Loucy (cell line): ENCODE results near the gene CD38.

Source experiments
- H2AFZ ChIP-seq: fragments of 200-600 bp; sonication (generic); 2 replicates; pipeline ENCODE4 v1.6.0; 2016; ENCODE audit warnings: antibody characterized with exemption, mild to moderate bottlenecking, low read length, moderate library complexity
- H3F3A ChIP-seq: fragments of 200-600 bp; 2 replicates; pipeline ENCODE4 v1.6.0; 2016; ENCODE audit warnings: antibody characterized with exemption, low read depth, mild to moderate bottlenecking
- H3K27me3 ChIP-seq: fragments of 200-600 bp; sonication (generic); 2 replicates; pipeline ENCODE4 v1.6.1; 2014; ENCODE audit warnings: low read length, mild to moderate bottlenecking; ENCODE audit not compliant: insufficient read depth, poor library complexity, severe bottlenecking
- H3K36me3 ChIP-seq: fragments of 200-600 bp; sonication (generic); 2 replicates; pipeline ENCODE4 v1.6.1; 2016; ENCODE audit warnings: low read length; ENCODE audit not compliant: insufficient read depth
- H3K4me1 ChIP-seq: fragments of 200-600 bp; sonication (generic); 2 replicates; pipeline ENCODE4 v1.5.1; 2014; ENCODE audit warnings: low read length, mild to moderate bottlenecking; ENCODE audit not compliant: insufficient read depth, poor library complexity, severe bottlenecking
- H3K4me2 ChIP-seq: fragments of 200-600 bp; sonication (generic); 2 replicates; pipeline ENCODE4 v1.6.0; 2014; ENCODE audit warnings: antibody characterized with exemption, low read length, low read depth, mild to moderate bottlenecking; ENCODE audit not compliant: poor library complexity, severe bottlenecking
- H3K4me3 ChIP-seq: fragments of 200-600 bp; sonication (generic); 2 replicates; pipeline ENCODE4 v1.5.1; 2014; ENCODE audit warnings: low read length, mild to moderate bottlenecking, mixed read lengths; ENCODE audit not compliant: poor library complexity, severe bottlenecking
- H3K79me2 ChIP-seq: fragments of 200-600 bp; sonication (generic); 2 replicates; pipeline ENCODE4 v1.6.1; 2014; ENCODE audit warnings: low read length; ENCODE audit not compliant: insufficient read depth
- H3K9ac ChIP-seq: fragments of 200-600 bp; sonication (generic); 2 replicates; pipeline ENCODE4 v1.6.0; 2014; ENCODE audit warnings: mild to moderate bottlenecking, low read depth, low read length, moderate library complexity; ENCODE audit not compliant: poor library complexity, severe bottlenecking
- H3K9me2 ChIP-seq: fragments of 200-600 bp; sonication (generic); replicated peaks from 2 replicates; pipeline ENCODE4 v1.6.1; 2016; ENCODE audit warnings: low read depth, low read length, mixed read lengths
- H3K9me3 ChIP-seq: fragments of 200-600 bp; sonication (generic); 2 replicates; pipeline ENCODE4 v1.6.1; 2014; ENCODE audit warnings: mild to moderate bottlenecking, antibody characterized with exemption, low read length, low read depth; ENCODE audit not compliant: insufficient read depth
- H4K20me1 ChIP-seq: fragments of 200-600 bp; sonication (generic); 2 replicates; pipeline ENCODE4 v1.6.0; 2014; ENCODE audit warnings: antibody characterized with exemption, low read length, mild to moderate bottlenecking; ENCODE audit not compliant: insufficient read depth, poor library complexity, severe bottlenecking
- EZH2phosphoT487 ChIP-seq: fragments of 200-600 bp; IDR thresholded peaks from 2 replicates; pipeline ENCODE4 v1.6.1; 2018; ENCODE audit warnings: antibody characterized with exemption, mild to moderate bottlenecking, moderate library complexity, borderline replicate concordance
- TF ChIP-seq, protein P1 (sequence below): fragments of 200-600 bp; sonication (generic); conservative IDR thresholded peaks from 2 replicates; pipeline ENCODE4 v1.5.1; 2014; ENCODE audit warnings: mild to moderate bottlenecking, antibody characterized with exemption, low read length

Gene CD38

DNA sequence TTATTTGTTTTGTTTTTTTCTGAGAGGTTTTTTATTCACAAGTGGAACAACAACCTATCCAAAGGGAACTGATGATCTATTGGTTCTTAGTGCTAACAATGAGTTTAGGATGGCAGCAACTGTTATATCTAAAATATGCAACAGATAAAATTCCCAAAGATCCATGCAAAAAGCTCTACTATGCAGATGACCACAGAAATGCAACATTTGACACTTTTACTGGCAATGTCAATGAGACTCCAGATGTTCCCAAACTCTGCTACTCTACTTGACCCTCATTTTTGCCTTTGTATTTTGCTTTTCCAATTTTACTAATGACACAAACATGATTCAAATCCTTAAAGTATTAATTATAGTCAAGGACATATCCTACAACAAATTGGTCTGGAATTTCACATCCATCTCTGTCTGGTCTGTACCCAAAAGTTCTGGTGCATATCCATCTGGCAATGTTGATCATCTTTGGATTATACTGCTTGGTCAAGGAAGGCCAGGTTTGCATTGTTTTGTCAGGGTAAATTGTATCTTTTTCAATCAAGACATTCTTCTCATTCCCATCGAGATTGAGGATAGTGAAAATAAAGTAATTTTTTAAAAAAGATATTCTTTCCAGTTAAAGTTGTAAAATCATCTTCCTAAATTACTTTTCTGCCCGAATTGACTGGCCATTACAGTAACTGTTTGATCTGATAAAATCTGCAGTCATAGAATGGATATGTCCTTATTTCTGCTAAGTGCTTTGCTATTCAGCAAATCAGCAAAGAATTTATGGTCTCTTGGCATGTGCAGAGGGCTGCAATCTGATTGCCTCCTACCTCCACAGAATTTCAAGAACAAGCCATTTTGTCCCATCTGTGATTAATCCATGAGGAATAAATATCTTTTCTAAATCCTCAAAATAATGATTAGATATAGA, 86.8 kb downstream of the CD38 start:
- no peak overlapping the region for H3K4me3 ChIP-seq
- H3K9ac ChIP-seq = no peak overlapping the region
- peaks cover 6% of the 10 kb centered on the region for H3K4me1 ChIP-seq
- no peaks in the 10 kb centered on the region for H3K27me3 ChIP-seq
- H3K79me2 ChIP-seq = no peaks in the 10 kb centered on the region
- H3K9me3 ChIP-seq = no peaks in the 10 kb centered on the region
- H3K4me2 ChIP-seq = no peak overlapping the region
- H3F3A ChIP-seq = no peaks in the 10 kb centered on the region
- TF ChIP-seq EZH2phosphoT487 = no peak
- TF ChIP-seq, protein P1, sequence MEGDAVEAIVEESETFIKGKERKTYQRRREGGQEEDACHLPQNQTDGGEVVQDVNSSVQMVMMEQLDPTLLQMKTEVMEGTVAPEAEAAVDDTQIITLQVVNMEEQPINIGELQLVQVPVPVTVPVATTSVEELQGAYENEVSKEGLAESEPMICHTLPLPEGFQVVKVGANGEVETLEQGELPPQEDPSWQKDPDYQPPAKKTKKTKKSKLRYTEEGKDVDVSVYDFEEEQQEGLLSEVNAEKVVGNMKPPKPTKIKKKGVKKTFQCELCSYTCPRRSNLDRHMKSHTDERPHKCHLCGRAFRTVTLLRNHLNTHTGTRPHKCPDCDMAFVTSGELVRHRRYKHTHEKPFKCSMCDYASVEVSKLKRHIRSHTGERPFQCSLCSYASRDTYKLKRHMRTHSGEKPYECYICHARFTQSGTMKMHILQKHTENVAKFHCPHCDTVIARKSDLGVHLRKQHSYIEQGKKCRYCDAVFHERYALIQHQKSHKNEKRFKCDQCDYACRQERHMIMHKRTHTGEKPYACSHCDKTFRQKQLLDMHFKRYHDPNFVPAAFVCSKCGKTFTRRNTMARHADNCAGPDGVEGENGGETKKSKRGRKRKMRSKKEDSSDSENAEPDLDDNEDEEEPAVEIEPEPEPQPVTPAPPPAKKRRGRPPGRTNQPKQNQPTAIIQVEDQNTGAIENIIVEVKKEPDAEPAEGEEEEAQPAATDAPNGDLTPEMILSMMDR = no peak
- H4K20me1 ChIP-seq = no peaks in the 10 kb centered on the region
- H3K36me3 ChIP-seq = no peaks in the 10 kb centered on the region
- H2AFZ ChIP-seq = no peak overlapping the region
- H3K9me2 ChIP-seq = no peaks in the 10 kb centered on the region

DNA sequence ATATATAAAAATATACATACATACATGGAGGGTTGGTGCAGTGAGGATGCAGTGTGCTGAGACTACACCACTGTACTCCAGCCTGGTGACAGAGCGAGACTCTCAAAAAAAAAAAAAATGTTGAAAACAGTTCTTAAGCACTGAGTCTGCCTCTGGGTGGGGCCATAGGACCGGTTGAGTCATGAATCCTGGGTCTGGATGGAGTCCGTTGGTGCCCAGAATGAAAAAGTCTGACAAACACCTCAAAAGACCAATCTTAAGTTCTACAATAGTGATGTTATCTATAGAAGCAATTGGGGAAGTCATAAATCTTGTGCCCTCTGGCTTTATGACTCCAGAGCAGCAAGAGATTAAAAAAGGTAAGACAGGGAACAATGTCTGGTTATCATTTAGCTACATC, 90.0 kb downstream of the CD38 start:
- Histone ChIP-seq H3K36me3 (no peaks in the 10 kb centered on the region), H3K9me3 (no peaks in the 10 kb centered on the region), H3K4me1 (peaks cover 6% of the 10 kb centered on the region), H3K9me2 (no peaks in the 10 kb centered on the region), H4K20me1 (no peaks in the 10 kb centered on the region), H3K9ac (no peak overlapping the region), H3K4me3 (no peak overlapping the region), H3F3A (no peaks in the 10 kb centered on the region), H3K27me3 (no peaks in the 10 kb centered on the region), H3K4me2 (no peak overlapping the region), H2AFZ (no peak overlapping the region), H3K79me2 (no peaks in the 10 kb centered on the region)
- TF ChIP-seq, protein P1 = peak; percentile 48
- no peak for TF ChIP-seq EZH2phosphoT487

DNA sequence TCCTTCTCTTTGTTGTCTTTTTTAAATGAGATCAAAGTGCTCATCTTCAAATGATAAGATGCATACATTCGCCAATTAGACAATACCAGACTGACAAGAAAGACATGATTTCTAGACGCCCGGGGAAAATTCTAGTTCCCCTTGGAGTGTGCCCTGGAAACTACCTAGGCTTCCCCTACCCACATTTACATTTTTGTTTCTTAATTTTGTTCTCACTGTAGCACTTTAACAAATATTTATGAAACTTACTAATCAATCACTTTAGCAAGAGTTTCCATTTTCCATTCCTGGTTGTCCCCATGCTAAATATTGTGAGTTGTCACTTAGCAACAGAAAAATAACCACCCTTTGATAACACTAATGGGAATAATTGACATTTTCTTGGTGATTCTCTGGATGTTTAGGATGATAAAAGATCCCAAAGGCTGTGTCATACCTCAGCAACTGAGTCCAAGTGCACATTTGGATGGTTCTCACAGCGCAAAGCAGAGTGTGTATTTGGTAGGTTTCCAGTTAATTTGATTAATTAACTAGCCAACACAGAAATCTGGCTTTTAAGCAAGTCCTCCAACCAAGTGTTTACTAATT, 90.8 kb downstream of the CD38 start:
- no peak overlapping the region for H2AFZ ChIP-seq
- no peaks in the 10 kb centered on the region for H3F3A ChIP-seq
- no peaks in the 10 kb centered on the region for H3K9me3 ChIP-seq
- H3K4me2 ChIP-seq = no peak overlapping the region
- no peaks in the 10 kb centered on the region for H3K9me2 ChIP-seq
- H4K20me1 ChIP-seq = no peaks in the 10 kb centered on the region
- no peak overlapping the region for H3K4me3 ChIP-seq
- no peaks in the 10 kb centered on the region for H3K36me3 ChIP-seq
- no peaks in the 10 kb centered on the region for H3K27me3 ChIP-seq
- H3K4me1 ChIP-seq = peaks cover 6% of the 10 kb centered on the region
- TF ChIP-seq EZH2phosphoT487 = no peak
- TF ChIP-seq, protein P1 = no peak
- H3K79me2 ChIP-seq = no peaks in the 10 kb centered on the region
- H3K9ac ChIP-seq = no peak overlapping the region
